PC-3 (cell line): ENCODE measurements around the gene CHRNE. TPM values are rescaled to one million over a fixed set of nuclear protein-coding genes. Genes with fewer than 3 reads are reported as not detected.
"Not testable (repeated sequence)": the region's sequence is repeated elsewhere in the genome, so short reads cannot be mapped to it uniquely, and the experiment has no call there.

Source experiments
- ATAC-seq: fragments of 200-7000 bp; cut with Tn5 transposase; 2 replicates; pipeline ENCODE4 v1.9.1; 2020; ENCODE audit warnings: mild to moderate bottlenecking, moderate library complexity
- BruUV-seq: library from RNA; stranded (reverse); fragments of 400-500 nt; replicated peaks from 2 replicates; lab custom pipeline; 2021; lab: Mats Ljungman, UMichigan
- CTCF ChIA-PET: fragments of 300-600 bp; sonication (Branson Sonifier 250); formaldehyde crosslinking; loops from one replicate; lab custom pipeline; 2022; ENCODE audit warnings: antibody characterized with exemption; lab: Charles Lee
- POLR2A ChIA-PET: fragments of 300-600 bp; sonication (Branson Sonifier 250); formaldehyde crosslinking; loops from one replicate; lab custom pipeline; 2022; ENCODE audit warnings: antibody characterized with exemption; ENCODE audit not compliant: unreplicated experiment; lab: Charles Lee
- DNase-seq: peaks from one replicate; pipeline ENCODE4 v3.0.0-alpha.2; 2015
- H2AFZ ChIP-seq: fragments of 300-600 bp; sonication (generic); 2 replicates; pipeline ENCODE4 v1.6.0; 2016; ENCODE audit warnings: antibody characterized with exemption, low read length
- H3F3A ChIP-seq: fragments of 300-600 bp; sonication (generic); one replicate; pipeline ENCODE4 v1.6.0; 2017; ENCODE audit warnings: antibody characterized with exemption, low read length, control low read depth, mild to moderate bottlenecking; ENCODE audit not compliant: unreplicated experiment
- H3K27ac ChIP-seq: fragments of 300-600 bp; sonication (generic); 2 replicates; pipeline ENCODE4 v1.5.1; 2016; ENCODE audit warnings: mild to moderate bottlenecking, low read length
- H3K27me3 ChIP-seq: fragments of 300-600 bp; sonication (generic); 2 replicates; pipeline ENCODE4 v1.6.1; 2016; ENCODE audit warnings: low read length, mixed read lengths
- H3K36me3 ChIP-seq: fragments of 300-600 bp; sonication (generic); 2 replicates; pipeline ENCODE4 v1.6.1; 2016; ENCODE audit warnings: low read depth, mixed run types, low read length, mixed read lengths
- H3K4me1 ChIP-seq: fragments of 300-600 bp; sonication (generic); 2 replicates; pipeline ENCODE4 v1.5.1; 2016; ENCODE audit warnings: low read length; ENCODE audit not compliant: insufficient read depth
- H3K4me2 ChIP-seq: fragments of 300-600 bp; sonication (generic); 2 replicates; pipeline ENCODE4 v1.6.0; 2016; ENCODE audit warnings: low read length
- H3K4me3 ChIP-seq: fragments of 300-600 bp; sonication (generic); 2 replicates; pipeline ENCODE4 v1.5.1; 2016; ENCODE audit warnings: mild to moderate bottlenecking, low read length, mixed read lengths
- H3K79me2 ChIP-seq: fragments of 300-600 bp; sonication (generic); 2 replicates; pipeline ENCODE4 v1.6.1; 2017; ENCODE audit warnings: low read length, mixed read lengths
- H3K9ac ChIP-seq: fragments of 300-600 bp; sonication (generic); 2 replicates; pipeline ENCODE4 v1.6.0; 2016; ENCODE audit warnings: mild to moderate bottlenecking, low read length
- H3K9me2 ChIP-seq: fragments of 300-600 bp; sonication (generic); replicated peaks from 2 replicates; pipeline ENCODE4 v1.6.1; 2016; ENCODE audit warnings: mixed run types, low read length, mixed read lengths
- H3K9me3 ChIP-seq: fragments of 300-600 bp; sonication (generic); 2 replicates; pipeline ENCODE4 v1.6.1; 2016; ENCODE audit warnings: low read length, mixed read lengths
- H4K20me1 ChIP-seq: fragments of 300-600 bp; sonication (generic); 2 replicates; pipeline ENCODE4 v1.6.1; 2016; ENCODE audit warnings: low read length, mixed read lengths
- EZH2 ChIP-seq: fragments of 300-600 bp; sonication (generic); IDR thresholded peaks from one replicate; pipeline ENCODE4 v1.6.1; 2017; ENCODE audit warnings: antibody characterized with exemption, mild to moderate bottlenecking, low read length; ENCODE audit not compliant: unreplicated experiment
- EZH2phosphoT487 ChIP-seq: fragments of 300-600 bp; sonication (generic); IDR thresholded peaks from 2 replicates; pipeline ENCODE4 v1.6.1; 2018; ENCODE audit warnings: mild to moderate bottlenecking, antibody characterized with exemption, low read length, borderline replicate concordance
- intact Hi-C: fragments of 100-400 bp; cut with micrococcal nuclease; formaldehyde crosslinking; loops from 2 replicates; pipeline ENCODE4 v1.9.0; 2023
- total RNA-seq: library from RNA; depleted of rRNA; stranded (reverse); fragments of >200 nt; gene quantifications from 2 replicates; pipeline ENCODE4 v1.2.3, GENCODE V29; 2014
- TF ChIP-seq, protein P1 (sequence below): fragments of 300-600 bp; sonication (generic); conservative IDR thresholded peaks from 2 replicates; pipeline ENCODE4 v1.5.1; 2017; ENCODE audit warnings: antibody characterized with exemption, low read depth, mild to moderate bottlenecking, low read length

Gene CHRNE
- total RNA-seq, 1 experiment from 2014 or later, result 0.11 TPM

DNA sequence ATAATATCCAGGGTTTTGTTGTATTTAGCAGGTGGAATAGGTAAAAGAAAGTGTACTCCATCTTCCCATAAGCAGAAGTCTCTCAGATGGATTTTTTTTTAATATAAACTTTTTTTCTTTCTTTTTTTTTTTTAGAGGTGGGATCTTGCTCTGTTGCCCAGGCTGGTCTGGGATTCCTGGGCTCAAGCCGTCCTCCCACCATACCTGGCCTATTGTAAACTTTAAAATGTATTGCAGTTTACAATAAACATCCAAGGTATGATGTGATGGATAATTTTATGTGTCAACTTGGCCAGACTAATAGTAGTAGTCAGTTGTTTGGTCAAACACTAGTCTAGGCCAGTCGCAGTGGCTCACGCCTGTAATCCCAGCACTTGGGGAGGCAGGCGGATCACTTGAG, 18.4 kb upstream of the CHRNE start:
- ATAC-seq (no peak), DNase-seq (no peak)
- Histone ChIP-seq H3K9me3 (no peaks in the 10 kb centered on the region), H3K36me3 (no peaks in the 10 kb centered on the region), H3K79me2 (no peaks in the 10 kb centered on the region), H3K4me2 (no peak overlapping the region), H3K27ac (no peak overlapping the region), H3K4me3 (no peak overlapping the region), H3K9me2 (no peaks in the 10 kb centered on the region), H4K20me1 (no peaks in the 10 kb centered on the region), H3K9ac (no peak overlapping the region), H3K4me1 (no peaks in the 10 kb centered on the region), H3K27me3 (no peaks in the 10 kb centered on the region), H3F3A (no peaks in the 10 kb centered on the region), H2AFZ (no peak overlapping the region)
- CTCF ChIA-PET, result no interaction called here
- intact Hi-C loops, result no loop called here
- POLR2A ChIA-PET, result no interaction called here
- BruUV-seq, result no TSS peak
- TF ChIP-seq EZH2 (no peak), EZH2phosphoT487 (no peak)
- TF ChIP-seq, protein P1, sequence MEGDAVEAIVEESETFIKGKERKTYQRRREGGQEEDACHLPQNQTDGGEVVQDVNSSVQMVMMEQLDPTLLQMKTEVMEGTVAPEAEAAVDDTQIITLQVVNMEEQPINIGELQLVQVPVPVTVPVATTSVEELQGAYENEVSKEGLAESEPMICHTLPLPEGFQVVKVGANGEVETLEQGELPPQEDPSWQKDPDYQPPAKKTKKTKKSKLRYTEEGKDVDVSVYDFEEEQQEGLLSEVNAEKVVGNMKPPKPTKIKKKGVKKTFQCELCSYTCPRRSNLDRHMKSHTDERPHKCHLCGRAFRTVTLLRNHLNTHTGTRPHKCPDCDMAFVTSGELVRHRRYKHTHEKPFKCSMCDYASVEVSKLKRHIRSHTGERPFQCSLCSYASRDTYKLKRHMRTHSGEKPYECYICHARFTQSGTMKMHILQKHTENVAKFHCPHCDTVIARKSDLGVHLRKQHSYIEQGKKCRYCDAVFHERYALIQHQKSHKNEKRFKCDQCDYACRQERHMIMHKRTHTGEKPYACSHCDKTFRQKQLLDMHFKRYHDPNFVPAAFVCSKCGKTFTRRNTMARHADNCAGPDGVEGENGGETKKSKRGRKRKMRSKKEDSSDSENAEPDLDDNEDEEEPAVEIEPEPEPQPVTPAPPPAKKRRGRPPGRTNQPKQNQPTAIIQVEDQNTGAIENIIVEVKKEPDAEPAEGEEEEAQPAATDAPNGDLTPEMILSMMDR, result no peak

DNA sequence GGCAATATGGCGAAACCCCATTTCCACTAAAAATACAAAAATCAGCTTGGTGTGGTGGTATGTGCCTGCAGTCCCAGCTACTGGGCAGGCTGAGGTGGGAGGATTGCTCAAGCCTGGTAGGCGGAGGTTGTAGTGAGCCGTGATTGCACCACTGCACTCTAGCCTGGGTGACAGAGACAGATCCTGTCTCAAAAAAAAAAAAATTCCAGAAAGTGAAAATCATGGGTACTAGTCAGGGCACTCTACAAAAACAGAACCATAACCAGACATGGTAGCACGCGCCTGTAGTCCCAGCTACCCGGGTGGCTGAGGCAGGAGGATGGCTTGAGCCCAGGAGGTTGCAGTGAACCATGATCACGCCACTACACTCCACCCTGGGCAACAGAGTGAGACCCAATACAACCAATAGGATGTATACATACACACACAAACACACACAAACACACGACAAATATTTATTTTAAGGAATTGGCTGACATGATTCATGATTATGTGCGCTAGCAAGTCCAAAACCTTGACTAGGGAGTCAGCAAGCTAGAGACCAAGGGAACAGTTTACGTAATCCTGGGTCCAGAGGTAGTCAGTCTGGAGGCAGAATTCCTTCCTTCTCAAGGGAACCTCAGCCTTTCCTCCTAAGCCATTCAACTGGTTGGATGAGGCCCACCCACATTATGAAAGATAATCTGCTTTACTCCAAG, 17.6 kb upstream of the CHRNE start:
- H3K27ac ChIP-seq, result no peak overlapping the region
- TF ChIP-seq, protein P1, result no peak
- TF ChIP-seq EZH2 (no peak), EZH2phosphoT487 (no peak)
- intact Hi-C loops, result no loop called here
- no peak overlapping the region for H3K4me3 ChIP-seq
- H3K9me3 ChIP-seq, result no peaks in the 10 kb centered on the region
- no peak overlapping the region for H3K4me2 ChIP-seq
- no peaks in the 10 kb centered on the region for H3F3A ChIP-seq
- ATAC-seq (no peak), DNase-seq (no peak)
- no peak overlapping the region for H2AFZ ChIP-seq
- ChIA-PET CTCF (no interaction called here), POLR2A (no interaction called here)
- no TSS peak for BruUV-seq
- H3K9ac ChIP-seq, result no peak overlapping the region
- no peaks in the 10 kb centered on the region for H3K4me1 ChIP-seq
- no peaks in the 10 kb centered on the region for H4K20me1 ChIP-seq
- H3K9me2 ChIP-seq, result no peaks in the 10 kb centered on the region
- H3K36me3 ChIP-seq, result no peaks in the 10 kb centered on the region
- H3K27me3 ChIP-seq, result no peaks in the 10 kb centered on the region
- H3K79me2 ChIP-seq, result no peaks in the 10 kb centered on the region

GRCh38 chr17:4919511-4920047, 16.7 kb upstream of the CHRNE start:
- no peak overlapping the region for H3K4me2 ChIP-seq
- no TSS peak for BruUV-seq
- H3K36me3 ChIP-seq, result no peaks in the 10 kb centered on the region

GRCh38 chr17:4914551-4914950, 11.7 kb upstream of the CHRNE start:
- H3K4me3 ChIP-seq, H3K9me3 ChIP-seq, H3K27ac ChIP-seq, H3K27me3 ChIP-seq, intact Hi-C loops, H4K20me1 ChIP-seq, POLR2A ChIA-PET, H3F3A ChIP-seq, H3K9me2 ChIP-seq, H3K4me1 ChIP-seq, H3K4me2 ChIP-seq, ATAC-seq, CTCF ChIA-PET, DNase-seq, H3K9ac ChIP-seq, H2AFZ ChIP-seq, H3K79me2 ChIP-seq, BruUV-seq, H3K36me3 ChIP-seq: not testable (repeated sequence)

More at GRCh38 chr17:4919511-4920047, 16.7 kb upstream of the CHRNE start:
- H3K9ac ChIP-seq, result no peak overlapping the region
- H3K27ac ChIP-seq, result no peak overlapping the region
- DNase-seq (no peak), ATAC-seq (no peak)
- no peaks in the 10 kb centered on the region for H4K20me1 ChIP-seq
- no peaks in the 10 kb centered on the region for H3K4me1 ChIP-seq
- ChIA-PET CTCF (no interaction called here), POLR2A (no interaction called here)
- intact Hi-C loops, result no loop called here
- no peaks in the 10 kb centered on the region for H3F3A ChIP-seq
- no peaks in the 10 kb centered on the region for H3K27me3 ChIP-seq
- no peak overlapping the region for H2AFZ ChIP-seq
- H3K4me3 ChIP-seq, result no peak overlapping the region
- no peaks in the 10 kb centered on the region for H3K79me2 ChIP-seq
- H3K9me3 ChIP-seq, result no peaks in the 10 kb centered on the region
- H3K9me2 ChIP-seq, result no peaks in the 10 kb centered on the region
- TF ChIP-seq, protein P1, result no peak
- TF ChIP-seq EZH2phosphoT487 (no peak), EZH2 (no peak)
